GM23338 (cell line): ENCODE results near the gene GH1.
"Not testable (repeated sequence)": the region's sequence is repeated elsewhere in the genome, so short reads cannot be mapped to it uniquely, and the experiment has no call there.

Experiments used
- CREB1 ChIP-seq: fragments of 250-450 bp; sonication (Bioruptor Pico); IDR thresholded peaks from 2 replicates; pipeline ENCODE4 v1.5.0; 2020; ENCODE audit warnings: low read depth, mild to moderate bottlenecking, moderate library complexity
- CTCF ChIP-seq, 2 experiments: fragments of 200-600 bp in 1 of 2; sonication (generic) in 1 of 2; conservative IDR thresholded peaks; 2 replicates each; pipeline versions ENCODE4 v1.5.1 to v1.6.1; 2016 to 2017; ENCODE audit warnings: antibody characterized with exemption in 2 of 2, low read depth in 2 of 2, mild to moderate bottlenecking in 2 of 2, moderate library complexity in 1 of 2
- EZH2 ChIP-seq: fragments of 200-600 bp; sonication (generic); IDR thresholded peaks from one replicate; pipeline ENCODE4 v1.8.0; 2017; ENCODE audit warnings: antibody characterized with exemption, mild to moderate bottlenecking, low read depth; ENCODE audit not compliant: unreplicated experiment
- EZH2phosphoT487 ChIP-seq: fragments of 200-600 bp; sonication (generic); IDR thresholded peaks from one replicate; pipeline ENCODE4 v1.8.1; 2018; ENCODE audit warnings: antibody characterized with exemption; ENCODE audit not compliant: unreplicated experiment
- NANOG ChIP-seq: IDR thresholded peaks from 2 replicates; pipeline ENCODE4 v1.6.1; 2016; ENCODE audit warnings: antibody characterized with exemption, borderline replicate concordance
- POLR2AphosphoS5 ChIP-seq: IDR thresholded peaks from 2 replicates; pipeline ENCODE4 v1.6.1; 2016; ENCODE audit warnings: antibody characterized with exemption, low read depth
- ZNF331 ChIP-seq: fragments of 250-450 bp; sonication (Bioruptor Pico); IDR thresholded peaks from 2 replicates; pipeline ENCODE4 v1.5.0; 2020; ENCODE audit warnings: low read depth, mild to moderate bottlenecking, moderate library complexity
- TF ChIP-seq, protein P1 (sequence below): IDR thresholded peaks from one replicate; pipeline ENCODE4 v1.6.1; 2018; ENCODE audit warnings: antibody characterized with exemption; ENCODE audit not compliant: unreplicated experiment

GRCh38 chr17:63904796-63905195 lies 13.8 kb downstream of the GH1 start:
- TF ChIP-seq EZH2; POLR2AphosphoS5; ZNF331 (CRISPR knock-in tag); CTCF (conservative IDR thresholded peaks at IDR 0.05; ENCODE audit: low read depth in 2 of 2); EZH2phosphoT487; CREB1 (CRISPR knock-in tag); NANOG: not testable (repeated sequence)
- TF ChIP-seq, protein P1, sequence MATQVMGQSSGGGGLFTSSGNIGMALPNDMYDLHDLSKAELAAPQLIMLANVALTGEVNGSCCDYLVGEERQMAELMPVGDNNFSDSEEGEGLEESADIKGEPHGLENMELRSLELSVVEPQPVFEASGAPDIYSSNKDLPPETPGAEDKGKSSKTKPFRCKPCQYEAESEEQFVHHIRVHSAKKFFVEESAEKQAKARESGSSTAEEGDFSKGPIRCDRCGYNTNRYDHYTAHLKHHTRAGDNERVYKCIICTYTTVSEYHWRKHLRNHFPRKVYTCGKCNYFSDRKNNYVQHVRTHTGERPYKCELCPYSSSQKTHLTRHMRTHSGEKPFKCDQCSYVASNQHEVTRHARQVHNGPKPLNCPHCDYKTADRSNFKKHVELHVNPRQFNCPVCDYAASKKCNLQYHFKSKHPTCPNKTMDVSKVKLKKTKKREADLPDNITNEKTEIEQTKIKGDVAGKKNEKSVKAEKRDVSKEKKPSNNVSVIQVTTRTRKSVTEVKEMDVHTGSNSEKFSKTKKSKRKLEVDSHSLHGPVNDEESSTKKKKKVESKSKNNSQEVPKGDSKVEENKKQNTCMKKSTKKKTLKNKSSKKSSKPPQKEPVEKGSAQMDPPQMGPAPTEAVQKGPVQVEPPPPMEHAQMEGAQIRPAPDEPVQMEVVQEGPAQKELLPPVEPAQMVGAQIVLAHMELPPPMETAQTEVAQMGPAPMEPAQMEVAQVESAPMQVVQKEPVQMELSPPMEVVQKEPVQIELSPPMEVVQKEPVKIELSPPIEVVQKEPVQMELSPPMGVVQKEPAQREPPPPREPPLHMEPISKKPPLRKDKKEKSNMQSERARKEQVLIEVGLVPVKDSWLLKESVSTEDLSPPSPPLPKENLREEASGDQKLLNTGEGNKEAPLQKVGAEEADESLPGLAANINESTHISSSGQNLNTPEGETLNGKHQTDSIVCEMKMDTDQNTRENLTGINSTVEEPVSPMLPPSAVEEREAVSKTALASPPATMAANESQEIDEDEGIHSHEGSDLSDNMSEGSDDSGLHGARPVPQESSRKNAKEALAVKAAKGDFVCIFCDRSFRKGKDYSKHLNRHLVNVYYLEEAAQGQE, result not testable (repeated sequence)
